ENCODE data around the gene BMPER.
A peak's percentile ranks its signal among the peaks of the same experiment; 100 is the strongest.

Gene BMPER

GRCh38 chr7:33892945-33893344 is 12.4 kb upstream of the BMPER start:
- DNase-seq, result no peak

- no peak for DNase-seq
Measured at GRCh38 chr7:33893377-33893776, 12.0 kb upstream of the BMPER start.

GRCh38 chr7:33895025-33895804 is 10.1 kb upstream of the BMPER start:
- peak; percentile 6 to 57 (median 34) for DNase-seq

- DNase-seq, result no peak
Measured at GRCh38 chr7:33900501-33900900, 4.8 kb upstream of the BMPER start.

GRCh38 chr7:33901199-33901598 is 4.1 kb upstream of the BMPER start:
- no peak for DNase-seq

GRCh38 chr7:33901847-33902246 is 3.5 kb upstream of the BMPER start:
- DNase-seq, result no peak

GRCh38 chr7:33902746-33903145 is 2.6 kb upstream of the BMPER start:
- no peak for DNase-seq

GRCh38 chr7:33903791-33904680 is 1.3 kb upstream of the BMPER start:
- no peak for DNase-seq

GRCh38 chr7:33904681-33905388 is 504 bp upstream of the BMPER start:
- no peak for DNase-seq

- no peak for DNase-seq
Measured at GRCh38 chr7:33906697-33907096, 1.4 kb downstream of the BMPER start.

GRCh38 chr7:33907625-33908024 is 2.3 kb downstream of the BMPER start:
- no peak for DNase-seq

- no peak for DNase-seq
Measured at GRCh38 chr7:33909318-33909717, 4.0 kb downstream of the BMPER start.

- no peak for DNase-seq
Measured at GRCh38 chr7:33909755-33910154, 4.4 kb downstream of the BMPER start.

GRCh38 chr7:33910756-33911155 is 5.4 kb downstream of the BMPER start:
- no peak for DNase-seq

GRCh38 chr7:33916357-33917081 is 11.2 kb downstream of the BMPER start:
- DNase-seq, result no peak

- DNase-seq, result no peak
Measured at GRCh38 chr7:33917661-33918060, 12.3 kb downstream of the BMPER start.

GRCh38 chr7:33918438-33919143 is 13.3 kb downstream of the BMPER start:
- no peak for DNase-seq

- no peak for DNase-seq
Measured at GRCh38 chr7:33919449-33919848, 14.1 kb downstream of the BMPER start.

GRCh38 chr7:33921216-33921938 is 16.0 kb downstream of the BMPER start:
- no peak for DNase-seq

- DNase-seq, result no peak
Measured at GRCh38 chr7:33922820-33923219, 17.5 kb downstream of the BMPER start.
